SK-N-SH (cell line): ENCODE results near the gene RBM33.

Experiments
- EP300 ChIP-seq, 2 experiments: IDR thresholded peaks; 2 replicates each; pipeline versions ENCODE4 v1.4.0 to v1.6.1; 2012; ENCODE audit warnings: borderline replicate concordance in 1 of 2, low read depth in 1 of 2, low read length in 1 of 2
- EZH2phosphoT487 ChIP-seq: fragments of 200-600 bp; sonication (generic); IDR thresholded peaks from 2 replicates; pipeline ENCODE4 v1.6.1; 2017; ENCODE audit warnings: low read depth, mixed run types, mild to moderate bottlenecking, antibody characterized with exemption, moderate library complexity, borderline replicate concordance
- MAX ChIP-seq: IDR thresholded peaks from 2 replicates; pipeline ENCODE4 v1.4.0; 2012; ENCODE audit warnings: low read depth
- RAD21 ChIP-seq: IDR thresholded peaks from 2 replicates; pipeline ENCODE4 v1.6.1; 2012; ENCODE audit warnings: mild to moderate bottlenecking, low read length
- USF2 ChIP-seq: fragments of 150-350 bp; IDR thresholded peaks from 2 replicates; pipeline ENCODE4 v1.6.1; 2017; ENCODE audit warnings: antibody characterized with exemption, low read length, low read depth, borderline replicate concordance
- YY1 ChIP-seq: IDR thresholded peaks from 2 replicates; pipeline ENCODE4 v1.4.0; 2012; ENCODE audit warnings: low read depth, mild to moderate bottlenecking
- TF ChIP-seq, protein P1 (sequence below): fragments of 200-600 bp; sonication (generic); IDR thresholded peaks from 2 replicates; pipeline ENCODE4 v1.6.1; 2017; ENCODE audit warnings: antibody characterized with exemption, mild to moderate bottlenecking, moderate library complexity

GRCh38 chr7:155604504-155604997 lies 39.9 kb upstream of the RBM33 start:
- no peak for TF ChIP-seq RAD21
- TF ChIP-seq, protein P1, sequence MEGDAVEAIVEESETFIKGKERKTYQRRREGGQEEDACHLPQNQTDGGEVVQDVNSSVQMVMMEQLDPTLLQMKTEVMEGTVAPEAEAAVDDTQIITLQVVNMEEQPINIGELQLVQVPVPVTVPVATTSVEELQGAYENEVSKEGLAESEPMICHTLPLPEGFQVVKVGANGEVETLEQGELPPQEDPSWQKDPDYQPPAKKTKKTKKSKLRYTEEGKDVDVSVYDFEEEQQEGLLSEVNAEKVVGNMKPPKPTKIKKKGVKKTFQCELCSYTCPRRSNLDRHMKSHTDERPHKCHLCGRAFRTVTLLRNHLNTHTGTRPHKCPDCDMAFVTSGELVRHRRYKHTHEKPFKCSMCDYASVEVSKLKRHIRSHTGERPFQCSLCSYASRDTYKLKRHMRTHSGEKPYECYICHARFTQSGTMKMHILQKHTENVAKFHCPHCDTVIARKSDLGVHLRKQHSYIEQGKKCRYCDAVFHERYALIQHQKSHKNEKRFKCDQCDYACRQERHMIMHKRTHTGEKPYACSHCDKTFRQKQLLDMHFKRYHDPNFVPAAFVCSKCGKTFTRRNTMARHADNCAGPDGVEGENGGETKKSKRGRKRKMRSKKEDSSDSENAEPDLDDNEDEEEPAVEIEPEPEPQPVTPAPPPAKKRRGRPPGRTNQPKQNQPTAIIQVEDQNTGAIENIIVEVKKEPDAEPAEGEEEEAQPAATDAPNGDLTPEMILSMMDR, result no peak
- TF ChIP-seq YY1, result no peak
- TF ChIP-seq USF2, result no peak
- TF ChIP-seq EZH2phosphoT487, result no peak
- no peak for TF ChIP-seq MAX
- no peak for TF ChIP-seq EP300 (IDR thresholded peaks at IDR 0.05; ENCODE audit: borderline replicate concordance in 1 of 2, low read depth in 1 of 2, low read length in 1 of 2)
